GM12878 (cell line): ENCODE results near the gene BAZ2B. TPM values are rescaled to one million over a fixed set of nuclear protein-coding genes. Genes with fewer than 3 reads are reported as not detected.

Experiments
- ATAC-seq: fragments of 200-7000 bp; cut with Tn5 transposase; 3 replicates; pipeline ENCODE4 v1.9.1; 2020; ENCODE audit warnings: mild to moderate bottlenecking, moderate library complexity
- BruUV-seq: library from RNA; stranded (reverse); fragments of 400-500 nt; replicated peaks from 2 replicates; lab custom pipeline; 2021; lab: Mats Ljungman, UMichigan
- CTCF ChIA-PET: fragments of 300-600 bp; sonication (Branson Sonifier 250); formaldehyde crosslinking; extraction: SDS; loops from one replicate; lab custom pipeline; 2021; ENCODE audit warnings: inconsistent platforms; lab: Yijun Ruan, JAX
- POLR2A ChIA-PET: fragments of 350-600 bp; formaldehyde crosslinking; extraction: SDS; loops from one replicate; lab custom pipeline; 2021; ENCODE audit warnings: inconsistent platforms; lab: Charles Lee
- RAD21 ChIA-PET: fragments of 300-600 bp; sonication (Branson Sonifier 250); formaldehyde crosslinking; loops from one replicate; lab custom pipeline; 2023; ENCODE audit warnings: antibody characterized with exemption; ENCODE audit not compliant: unreplicated experiment; lab: Charles Lee
- SMC1A ChIA-PET: fragments of 300-600 bp; sonication (Branson Sonifier 250); formaldehyde crosslinking; loops from one replicate; lab custom pipeline; 2023; ENCODE audit not compliant: unreplicated experiment, uncharacterized antibody; lab: Charles Lee
- DNase-seq: peaks from one replicate; pipeline ENCODE4 v3.0.0-alpha.2; 2011; ENCODE audit warnings: low read depth, low spot score
- FAIRE-seq: peaks from 3 replicates; lab custom pipeline; 2011; peaks lifted over from hg19 to GRCh38; lab: Jason Lieb, UNC
- H2AFZ ChIP-seq: 2 replicates; pipeline ENCODE4 v1.6.0; 2011; ENCODE audit warnings: low read depth, low read length, control low read depth; ENCODE audit not compliant: control insufficient read depth
- H3K27ac ChIP-seq: 2 replicates; pipeline ENCODE4 v1.5.1; 2011; ENCODE audit warnings: control low read depth; ENCODE audit not compliant: control insufficient read depth, insufficient read depth
- H3K27me3 ChIP-seq, 2 experiments: replicated peaks in 1 of 2; 2 replicates each; pipeline versions ENCODE4 v1.6.0 to v1.6.1; 2011; ENCODE audit warnings: low read length in 1 of 2; ENCODE audit not compliant: control insufficient read depth in 2 of 2, insufficient read depth in 2 of 2
- H3K36me3 ChIP-seq, 2 experiments: 2 replicates each; pipeline ENCODE4 v1.5.1; 2011; ENCODE audit warnings: low read length in 1 of 2; ENCODE audit not compliant: control insufficient read depth in 2 of 2, insufficient read depth in 2 of 2
- H3K4me1 ChIP-seq: 2 replicates; pipeline ENCODE4 v1.6.1; 2011; ENCODE audit warnings: mild to moderate bottlenecking, low read length, moderate library complexity, mixed read lengths; ENCODE audit not compliant: control insufficient read depth, insufficient read depth
- H3K4me2 ChIP-seq: 2 replicates; pipeline ENCODE4 v1.6.0; 2011; ENCODE audit warnings: control low read depth; ENCODE audit not compliant: control insufficient read depth, insufficient read depth
- H3K4me3 ChIP-seq: fragments of 200-600 bp; sonication (generic); 2 replicates; pipeline ENCODE4 v1.5.1; 2016
- H3K79me2 ChIP-seq: 2 replicates; pipeline ENCODE4 v1.6.0; 2011; ENCODE audit warnings: low read length; ENCODE audit not compliant: control insufficient read depth, insufficient read depth
- H3K9ac ChIP-seq: 2 replicates; pipeline ENCODE4 v1.8.0; 2011; ENCODE audit warnings: low read length, control low read depth, mixed read lengths; ENCODE audit not compliant: control insufficient read depth, insufficient read depth
- H3K9me3 ChIP-seq: replicated peaks from 3 replicates; pipeline ENCODE4 v1.5.1; 2011; ENCODE audit warnings: mild to moderate bottlenecking, low read length; ENCODE audit not compliant: control insufficient read depth, insufficient read depth
- H4K20me1 ChIP-seq: 2 replicates; pipeline ENCODE4 v1.6.0; 2011; ENCODE audit not compliant: control insufficient read depth, insufficient read depth
- GATAD2B ChIP-seq: fragments of 450-650 bp; conservative IDR thresholded peaks from 2 replicates; pipeline ENCODE4 v1.6.1; 2017; ENCODE audit warnings: low read depth, mild to moderate bottlenecking, moderate library complexity
- IRF4 ChIP-seq: IDR thresholded peaks from 2 replicates; pipeline ENCODE4 v1.6.1; 2011; ENCODE audit warnings: low read depth, low read length
- JUND ChIP-seq: IDR thresholded peaks from 2 replicates; pipeline ENCODE4 v1.6.1; 2012; ENCODE audit warnings: low read depth, mild to moderate bottlenecking, low read length, improper control_type of control experiment, moderate library complexity
- NFYA ChIP-seq: IDR thresholded peaks from 2 replicates; pipeline ENCODE4 v1.6.1; 2011; ENCODE audit warnings: low read depth, mild to moderate bottlenecking, low read length, improper control_type of control experiment, borderline replicate concordance
- TCF7 ChIP-seq: IDR thresholded peaks from 2 replicates; pipeline ENCODE4 v1.6.1; 2014; ENCODE audit warnings: antibody characterized with exemption, borderline replicate concordance
- YBX1 ChIP-seq: fragments of 450-650 bp; IDR thresholded peaks from 2 replicates; pipeline ENCODE4 v1.6.1; 2016; ENCODE audit warnings: antibody characterized with exemption
- ZSCAN29 ChIP-seq: fragments of 450-650 bp; IDR thresholded peaks from 2 replicates; pipeline ENCODE4 v1.6.1; 2017; ENCODE audit warnings: mild to moderate bottlenecking, moderate library complexity
- WGBS: methylation state at CpG from one replicate; pipeline ENCODE4 v1.1.6; 2016; ENCODE audit warnings: low lambda C conversion rate; ENCODE audit not compliant: insufficient replicate concordance, insufficient coverage; ENCODE audit errors: missing lambda C conversion rate; 5-methylcytosine and 5-hydroxymethylcytosine counted together
- in situ Hi-C: fragments of 300-500 bp; cut with MboI; formaldehyde crosslinking; loops from 9 replicates; pipeline ENCODE4 v1.14.3; 2018; ENCODE audit warnings: mixed read lengths
- intact Hi-C: fragments of 100-400 bp; cut with micrococcal nuclease; formaldehyde crosslinking; loops from one replicate; pipeline ENCODE4 v1.14.2; 2022; ENCODE audit not compliant: unreplicated experiment
- polyA plus RNA-seq, 11 experiments: library from polyadenylated mRNA; depleted of rRNA in 4 of 11; unstranded in 6 of 11; stranded (reverse) in 5 of 11; fragments of >200 nt; fragmentation: Nextera tagmentation in 4 of 11; fragmentation: Illumina TruSeq in 1 of 11; extraction: Ambion mirVana in 4 of 11; extraction: Trizol in 1 of 11; gene quantifications; 1 replicate in 1 of 11; 2 replicates in 10 of 11; pipeline versions ENCODE4 v1.2.1 to v1.2.3, GENCODE V29; 2011 to 2016; ENCODE audit warnings: inconsistent platforms in 2 of 11, missing spikeins in 2 of 11, low read depth in 1 of 11
- total RNA-seq, 4 experiments: library from RNA; depleted of rRNA in 3 of 4; stranded (reverse); fragments of >200 nt in 3 of 4; fragmentation: Illumina TruSeq in 1 of 4; extraction: Trizol in 1 of 4; gene quantifications; 2 replicates each; pipeline versions ENCODE4 v1.2.1 to v1.2.3, GENCODE V29; 2013 to 2021
- TF ChIP-seq, protein P1 (sequence below): IDR thresholded peaks from 2 replicates; pipeline ENCODE4 v1.6.1; 2011; ENCODE audit warnings: borderline replicate concordance, low read depth, mild to moderate bottlenecking, moderate library complexity, mixed read lengths, low read length; ENCODE audit not compliant: insufficient read depth; ENCODE audit errors: extremely low read length

BAZ2B gene
- total and polyA plus RNA-seq, 10 of the 15 experiments (the other 5 are each of a cell fraction or from before 2014, with no cell fraction given), result 8.8 to 49.7 (median 24.7) TPM

DNA sequence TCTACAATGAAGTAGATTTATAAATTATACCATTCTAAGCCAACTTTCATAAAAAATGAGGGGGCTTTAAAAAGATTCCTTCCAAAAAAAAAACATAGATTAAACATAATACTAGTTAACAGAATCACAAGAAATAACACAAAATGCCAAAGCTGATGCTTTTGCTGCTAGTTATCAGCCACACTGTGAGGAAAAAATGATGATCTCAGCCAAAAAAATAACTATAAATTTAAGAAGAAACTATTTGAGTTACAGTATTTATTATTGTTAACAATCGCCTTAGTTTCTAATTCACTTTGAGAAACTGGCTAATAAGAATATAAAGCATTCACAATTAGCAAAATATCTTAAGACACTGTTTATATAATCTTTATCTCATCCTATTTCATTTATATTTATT lies 27.1 kb downstream of the BAZ2B start:
- ChIA-PET CTCF (no interaction called here), POLR2A (no interaction called here), SMC1A (interaction anchor here (0.7 kb wide), 1 partner anchor 165 kb away, joined by 3 read pairs; no protein-coding TSS in a partner anchor), RAD21 (no interaction called here)
- no peak overlapping the region for H3K27ac ChIP-seq
- no peak for DNase-seq
- H3K9me3 ChIP-seq, result no peaks in the 10 kb centered on the region
- ATAC-seq, result no peak
- BruUV-seq, result no TSS peak
- in situ Hi-C loops (no loop called here), intact Hi-C loops (no loop called here)
- H3K4me3 ChIP-seq, result no peak overlapping the region
- H3K79me2 ChIP-seq, result no peaks in the 10 kb centered on the region
- FAIRE-seq, result no peak
- H3K4me2 ChIP-seq, result no peak overlapping the region
- H3K36me3 ChIP-seq, result no peaks in the 10 kb centered on the region
- no peaks in the 10 kb centered on the region for H3K27me3 ChIP-seq
- no peak overlapping the region for H3K9ac ChIP-seq
- WGBS, result 96% methylated on average over 1 of the region's 1 CpG
- no peak overlapping the region for H2AFZ ChIP-seq
- H3K4me1 ChIP-seq, result no peaks in the 10 kb centered on the region
- no peaks in the 10 kb centered on the region; the same call in 1 of the 2 replicates for H4K20me1 ChIP-seq
- TF ChIP-seq, protein P1, sequence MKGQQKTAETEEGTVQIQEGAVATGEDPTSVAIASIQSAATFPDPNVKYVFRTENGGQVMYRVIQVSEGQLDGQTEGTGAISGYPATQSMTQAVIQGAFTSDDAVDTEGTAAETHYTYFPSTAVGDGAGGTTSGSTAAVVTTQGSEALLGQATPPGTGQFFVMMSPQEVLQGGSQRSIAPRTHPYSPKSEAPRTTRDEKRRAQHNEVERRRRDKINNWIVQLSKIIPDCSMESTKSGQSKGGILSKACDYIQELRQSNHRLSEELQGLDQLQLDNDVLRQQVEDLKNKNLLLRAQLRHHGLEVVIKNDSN, result no peak
- TF ChIP-seq GATAD2B (no peak), IRF4 (no peak), TCF7 (no peak), YBX1 (no peak), ZSCAN29 (no peak), JUND (no peak), NFYA (no peak)
